ENCODE results near the gene TRAPPC14.
A peak's percentile ranks its signal among the peaks of the same experiment; 100 is the strongest.
"Not testable (repeated sequence)": the region's sequence is repeated elsewhere in the genome, so short reads cannot be mapped to it uniquely, and the experiment has no call there.

The TRAPPC14 gene, protein sequence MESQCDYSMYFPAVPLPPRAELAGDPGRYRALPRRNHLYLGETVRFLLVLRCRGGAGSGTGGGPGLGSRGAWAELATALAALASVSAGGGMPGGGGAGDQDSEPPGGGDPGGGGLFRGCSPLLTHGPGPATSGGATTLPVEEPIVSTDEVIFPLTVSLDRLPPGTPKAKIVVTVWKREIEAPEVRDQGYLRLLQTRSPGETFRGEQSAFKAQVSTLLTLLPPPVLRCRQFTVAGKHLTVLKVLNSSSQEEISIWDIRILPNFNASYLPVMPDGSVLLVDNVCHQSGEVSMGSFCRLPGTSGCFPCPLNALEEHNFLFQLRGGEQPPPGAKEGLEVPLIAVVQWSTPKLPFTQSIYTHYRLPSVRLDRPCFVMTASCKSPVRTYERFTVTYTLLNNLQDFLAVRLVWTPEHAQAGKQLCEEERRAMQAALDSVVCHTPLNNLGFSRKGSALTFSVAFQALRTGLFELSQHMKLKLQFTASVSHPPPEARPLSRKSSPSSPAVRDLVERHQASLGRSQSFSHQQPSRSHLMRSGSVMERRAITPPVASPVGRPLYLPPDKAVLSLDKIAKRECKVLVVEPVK

DNA sequence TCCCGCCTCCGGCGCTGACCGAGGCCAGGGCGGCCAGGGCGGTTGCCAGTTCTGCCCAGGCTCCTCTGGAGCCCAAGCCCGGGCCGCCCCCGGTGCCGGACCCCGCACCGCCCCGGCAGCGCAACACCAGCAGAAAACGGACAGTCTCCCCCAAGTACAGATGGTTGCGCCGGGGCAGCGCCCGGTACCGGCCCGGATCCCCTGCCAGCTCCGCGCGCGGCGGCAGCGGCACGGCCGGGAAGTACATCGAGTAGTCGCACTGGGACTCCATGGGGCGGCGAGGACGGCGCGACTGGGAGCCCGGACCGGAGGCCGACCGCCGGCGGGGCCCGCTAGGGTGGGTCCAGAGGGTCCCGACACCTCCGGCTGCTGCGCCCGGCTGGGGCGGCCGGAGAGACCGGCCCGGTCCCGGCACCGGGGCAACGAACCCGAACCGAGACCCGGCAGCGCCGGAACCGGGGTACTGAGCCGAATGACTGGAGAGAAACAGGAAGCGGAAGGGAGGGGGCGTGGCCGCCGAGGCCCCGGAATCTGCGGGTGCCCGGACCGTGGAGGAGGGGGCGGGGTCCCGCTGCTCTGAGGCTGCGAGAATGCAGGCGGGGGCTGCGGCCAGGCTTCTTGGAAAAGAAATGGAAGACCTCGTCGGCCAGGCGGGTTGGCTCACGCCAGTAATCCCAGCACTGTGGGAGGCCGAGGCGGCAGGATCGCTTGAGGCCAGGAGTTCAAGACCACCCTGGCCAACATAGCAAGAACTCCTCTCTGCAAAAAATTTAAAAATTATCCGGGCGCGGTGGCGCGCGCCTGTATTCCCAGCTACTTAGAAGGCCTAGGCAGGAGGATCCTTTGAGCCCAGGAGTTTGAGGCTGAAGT, at the start of gene TRAPPC14:
TSS of gene TRAPPC14 (minus strand) at position 495 of the 870 bp plus-strand sequence. CDS start at position 271, 224 bp downstream.
- DNase-seq (ENCODE audit: low read depth): peak; percentile 89

DNA sequence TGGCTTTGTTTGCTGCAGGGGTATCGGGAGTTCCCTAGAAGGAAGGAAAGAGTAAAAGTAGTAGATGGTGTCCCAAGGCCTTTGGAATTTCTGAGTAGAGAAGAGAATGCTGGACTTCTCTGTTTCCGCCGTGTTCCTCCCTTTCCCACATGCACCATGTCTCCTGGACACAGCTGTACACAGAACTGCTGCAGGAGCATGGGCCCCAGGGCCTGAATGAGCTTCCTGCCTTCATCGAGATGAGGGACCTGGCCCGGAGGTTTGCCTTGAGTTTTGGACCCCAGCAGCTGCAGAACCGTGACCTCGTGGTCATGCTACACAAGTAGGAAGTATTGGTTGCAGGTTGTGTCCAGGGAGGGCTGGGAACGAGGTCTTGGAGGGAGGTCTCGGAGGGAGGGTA, 45.9 kb upstream of the TRAPPC14 start:
- no peak for DNase-seq (ENCODE audit: low read depth)

DNA sequence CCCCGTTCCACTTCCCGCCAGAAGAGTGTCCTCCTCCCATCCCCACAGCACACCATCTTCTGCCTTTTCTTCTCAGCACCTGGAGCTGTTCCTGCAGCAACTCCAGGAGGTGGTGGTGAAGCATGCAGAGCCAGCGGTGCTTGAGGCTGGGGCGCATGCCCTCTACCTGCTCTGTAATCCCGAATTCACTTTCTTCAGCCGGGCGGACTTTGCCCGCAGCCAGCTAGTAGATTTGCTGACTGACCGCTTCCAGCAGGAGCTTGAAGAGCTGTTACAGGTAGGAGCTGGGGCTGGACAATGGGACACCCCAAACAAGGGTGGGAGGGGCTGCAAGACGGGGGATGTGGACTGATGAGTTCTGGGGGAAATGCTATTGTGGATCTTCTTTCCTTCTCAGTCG, 42.2 kb upstream of the TRAPPC14 start:
- no peak for DNase-seq (ENCODE audit: low read depth)

DNA sequence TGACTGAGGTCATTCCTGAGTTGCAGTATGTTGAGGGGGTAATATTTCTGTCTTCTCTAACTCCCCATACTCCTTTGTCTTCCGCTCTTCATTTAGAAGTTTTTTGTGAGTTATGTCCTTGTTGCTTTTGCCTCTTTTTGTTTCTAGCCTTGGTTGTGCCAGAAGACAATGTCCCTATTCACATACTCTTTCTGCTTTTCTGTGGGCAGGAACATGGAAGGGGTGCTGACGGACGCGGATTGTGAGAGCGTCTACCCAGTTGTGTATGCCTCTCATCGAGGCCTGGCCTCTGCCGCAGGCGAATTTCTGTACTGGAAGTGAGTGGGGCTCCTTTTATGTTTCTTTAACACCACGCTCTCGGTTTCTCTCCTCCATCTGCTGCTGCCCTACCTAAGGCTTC, 39.7 kb upstream of the TRAPPC14 start:
- no peak for DNase-seq (ENCODE audit: low read depth)

DNA sequence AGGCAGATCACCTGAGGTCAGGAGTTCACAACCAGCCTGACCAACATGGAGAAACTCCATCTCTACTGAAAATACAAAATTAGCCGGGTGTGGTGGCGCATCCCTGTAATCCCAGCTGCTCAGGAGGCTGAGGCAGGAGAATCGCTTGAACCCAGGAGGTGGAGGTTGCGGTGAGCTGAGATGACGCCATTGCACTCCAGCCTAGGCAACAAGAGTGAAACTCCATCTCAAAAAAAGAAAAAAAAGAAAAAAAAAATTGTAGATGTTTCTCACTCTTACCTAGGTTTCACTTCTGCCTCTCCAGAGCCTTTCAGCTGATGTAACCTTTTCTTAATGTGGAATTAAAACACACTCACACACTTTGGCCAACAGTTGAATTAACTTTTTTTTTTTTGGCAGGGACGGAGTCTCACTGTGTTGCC, 37.4 kb upstream of the TRAPPC14 start:
- DNase-seq (ENCODE audit: low read depth): not testable (repeated sequence)

DNA sequence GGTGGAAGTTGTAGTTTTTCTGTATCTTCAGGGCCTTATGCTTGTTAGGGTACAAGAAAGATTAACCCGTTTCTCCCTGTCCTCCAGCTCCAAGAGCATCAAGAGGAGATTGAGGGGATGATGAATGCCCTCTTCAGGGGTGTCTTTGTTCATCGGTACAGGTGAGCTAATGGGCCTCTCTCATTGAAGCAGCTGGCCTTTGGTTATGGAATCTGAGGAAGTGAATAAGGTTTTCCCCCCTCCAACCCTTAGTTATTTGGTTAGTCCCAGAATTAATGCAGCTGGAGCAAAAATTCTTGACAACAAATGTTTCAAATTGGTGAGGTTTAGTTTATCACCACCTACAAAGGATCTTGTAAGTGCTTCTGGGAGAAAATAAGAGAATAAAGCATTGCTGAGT, 36.7 kb upstream of the TRAPPC14 start:
- DNase-seq (ENCODE audit: low read depth): no peak

DNA sequence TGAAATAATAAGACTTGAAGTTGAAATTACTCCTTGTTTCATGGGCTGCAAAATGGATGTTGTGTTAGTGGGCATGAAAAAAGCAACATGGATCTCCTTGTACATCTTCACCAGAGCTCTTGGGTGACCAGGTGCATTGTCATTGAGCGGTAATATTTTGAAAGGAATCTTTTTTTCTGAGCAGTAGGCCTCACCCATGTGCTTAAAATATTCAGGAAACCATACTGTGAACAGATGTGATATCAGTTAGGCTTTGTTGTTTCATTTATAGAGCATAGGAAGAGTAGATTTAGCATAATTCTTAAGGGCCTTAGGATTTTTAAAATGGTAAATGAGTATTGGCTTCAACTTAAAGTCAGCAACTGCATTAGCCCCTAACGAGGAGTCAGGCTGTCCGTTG, 34.4 kb upstream of the TRAPPC14 start:
- DNase-seq (ENCODE audit: low read depth): no peak

DNA sequence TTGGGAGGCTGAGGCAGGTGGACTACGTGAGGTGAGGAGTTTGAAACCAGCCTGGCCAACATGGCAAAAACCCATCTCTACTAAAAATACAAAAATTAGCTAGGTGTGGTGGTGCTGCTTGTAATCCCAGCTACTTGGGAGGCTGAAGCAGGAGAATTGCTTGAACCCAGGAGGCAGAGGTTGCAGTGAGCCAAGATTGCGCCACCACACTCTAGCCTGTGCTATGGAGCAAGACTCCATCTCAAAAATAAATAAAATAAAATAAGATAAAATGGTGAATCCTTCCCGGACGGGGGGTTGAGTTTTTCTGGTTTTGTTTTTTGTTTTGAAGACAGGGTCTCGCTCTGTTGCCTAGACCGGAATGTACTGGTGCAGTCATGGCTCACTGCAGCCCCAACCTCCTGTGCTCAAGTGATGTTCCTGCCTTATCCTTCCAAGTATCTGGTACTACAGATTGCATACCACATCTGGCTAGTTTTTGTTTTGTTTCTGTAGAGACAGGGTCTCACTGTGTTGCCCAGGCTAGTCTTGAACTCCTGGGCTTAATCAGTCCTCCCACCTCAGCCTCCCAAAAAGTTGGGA, 33.8 kb upstream of the TRAPPC14 start:
- not testable (repeated sequence) for DNase-seq (ENCODE audit: low read depth)

DNA sequence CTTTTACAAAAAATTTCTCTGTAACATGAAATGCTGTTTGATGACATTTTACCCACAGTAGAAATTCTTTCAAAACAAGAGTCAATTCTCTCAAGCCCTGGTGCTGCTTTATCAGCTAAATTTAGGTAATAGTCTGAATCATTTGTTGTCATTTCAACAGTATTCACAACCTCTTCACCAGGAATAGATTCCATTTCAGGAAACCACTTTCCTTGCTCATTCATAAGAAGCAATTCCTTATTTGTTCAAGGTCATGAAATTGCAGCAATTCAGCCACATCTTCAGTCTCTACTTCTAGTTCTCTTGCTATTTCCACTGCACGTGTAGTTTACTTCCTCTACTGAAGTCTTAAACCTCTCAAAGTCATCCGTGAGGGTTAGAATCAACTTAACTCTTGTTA, 33.3 kb upstream of the TRAPPC14 start:
- no peak for DNase-seq (ENCODE audit: low read depth)

DNA sequence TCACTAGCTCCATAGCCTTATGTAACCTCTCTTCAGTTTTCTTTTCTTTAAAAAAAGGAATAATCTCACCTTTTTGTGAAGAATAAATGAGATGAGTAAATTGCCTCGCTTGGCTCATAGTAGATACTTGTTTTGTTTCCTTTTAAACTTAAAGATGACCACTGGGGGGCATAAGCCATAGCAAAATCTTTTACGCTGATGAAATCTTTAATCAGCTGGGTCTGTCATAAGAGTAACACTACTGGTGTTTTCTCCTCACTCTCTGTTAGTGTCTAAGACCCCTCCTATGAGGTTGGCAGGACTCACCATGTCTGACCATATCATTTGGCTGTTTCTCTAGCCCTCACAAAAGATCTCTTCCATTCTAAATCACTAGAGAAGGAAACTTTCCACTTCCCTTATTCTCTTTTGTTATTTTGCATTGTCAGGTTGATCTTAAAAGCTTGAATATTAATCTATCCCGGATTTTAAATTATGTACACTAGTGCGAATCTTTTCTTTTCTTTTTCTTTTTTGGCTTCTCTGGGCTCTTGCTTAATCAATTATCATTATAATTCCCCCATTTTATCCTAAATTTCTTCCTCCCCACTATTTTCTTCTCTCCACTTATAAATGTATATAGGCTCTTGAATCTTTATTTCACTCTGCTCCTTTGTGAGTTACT, 31.7 kb upstream of the TRAPPC14 start:
- no peak for DNase-seq (ENCODE audit: low read depth)

DNA sequence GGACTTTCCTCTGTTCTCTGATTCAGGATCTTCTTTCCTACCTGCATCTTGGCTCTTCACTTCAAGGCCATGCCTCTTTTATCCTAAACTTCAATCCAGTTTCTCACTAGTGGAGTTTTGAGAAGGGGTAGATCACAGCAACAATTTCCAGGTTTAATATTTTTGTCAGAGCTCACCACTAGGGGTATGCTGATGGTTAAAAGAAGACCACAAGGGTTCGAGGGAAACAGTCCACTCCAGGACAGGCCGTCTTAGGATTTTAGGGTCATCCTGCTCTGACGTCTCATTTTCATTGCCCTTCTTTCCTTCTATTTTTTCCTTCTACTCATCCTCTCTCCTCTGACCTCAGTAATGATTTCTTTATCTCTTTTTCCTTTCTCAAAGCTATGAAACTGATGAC, 30.5 kb upstream of the TRAPPC14 start:
- no peak for DNase-seq (ENCODE audit: low read depth)

DNA sequence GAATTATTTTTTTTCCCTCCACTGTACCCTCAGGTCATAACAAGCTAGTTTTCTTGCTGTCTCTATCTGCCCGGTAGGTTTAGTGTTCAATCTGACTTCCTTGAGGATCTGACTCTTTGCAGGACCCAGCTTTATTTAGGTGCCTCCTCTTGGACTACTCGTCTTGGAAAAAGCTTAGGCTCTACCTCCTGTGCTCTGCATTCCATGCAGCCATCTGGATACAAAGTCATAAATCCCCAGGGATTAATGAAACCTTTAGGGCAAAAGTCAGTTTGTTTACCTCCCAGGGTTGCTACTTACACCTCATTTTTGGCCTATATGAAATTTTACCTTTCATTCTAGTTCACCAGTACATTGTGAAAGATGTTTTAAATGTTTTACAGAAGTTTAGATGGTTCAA, 27.2 kb upstream of the TRAPPC14 start:
- DNase-seq (ENCODE audit: low read depth): no peak

DNA sequence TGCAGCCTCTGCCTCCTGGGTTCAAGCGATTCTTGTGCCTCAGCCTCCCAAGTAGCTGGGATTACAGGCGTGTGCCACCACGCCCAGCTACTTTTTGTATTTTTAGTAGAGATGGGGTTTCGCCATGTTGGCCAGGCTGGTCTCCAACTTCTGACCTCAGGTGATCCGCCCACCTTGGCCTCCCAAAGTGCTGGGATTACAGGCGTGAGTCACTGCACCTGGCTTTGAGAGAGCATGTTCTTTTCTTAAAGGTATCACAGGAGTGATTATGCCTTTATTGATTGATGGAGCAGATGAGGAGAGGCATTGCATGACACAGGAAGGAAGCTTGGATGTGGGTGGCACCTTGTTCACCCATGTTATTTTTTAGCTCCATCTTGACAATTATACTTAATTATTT, 24.6 kb upstream of the TRAPPC14 start:
- DNase-seq (ENCODE audit: low read depth): not testable (repeated sequence)

DNA sequence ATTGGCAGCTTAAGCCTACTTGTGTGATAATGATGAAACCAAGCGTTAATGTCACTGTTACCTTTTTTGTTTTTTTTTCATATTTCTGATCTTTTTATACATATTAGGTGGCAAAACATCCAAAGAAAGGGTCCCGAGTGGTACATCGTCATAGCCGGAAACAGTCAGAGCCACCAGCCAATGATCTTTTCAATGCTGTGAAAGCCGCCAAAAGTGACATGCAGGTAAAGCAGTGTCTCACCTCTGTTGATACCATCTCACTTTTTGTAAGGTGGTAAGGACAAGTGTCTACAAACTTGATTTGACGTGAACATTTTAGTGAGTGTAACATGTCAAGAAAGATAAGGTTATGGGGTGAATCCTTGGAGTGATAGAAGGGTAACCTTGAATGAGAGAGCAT, 24.1 kb upstream of the TRAPPC14 start:
- not testable (repeated sequence) for DNase-seq (ENCODE audit: low read depth)

DNA sequence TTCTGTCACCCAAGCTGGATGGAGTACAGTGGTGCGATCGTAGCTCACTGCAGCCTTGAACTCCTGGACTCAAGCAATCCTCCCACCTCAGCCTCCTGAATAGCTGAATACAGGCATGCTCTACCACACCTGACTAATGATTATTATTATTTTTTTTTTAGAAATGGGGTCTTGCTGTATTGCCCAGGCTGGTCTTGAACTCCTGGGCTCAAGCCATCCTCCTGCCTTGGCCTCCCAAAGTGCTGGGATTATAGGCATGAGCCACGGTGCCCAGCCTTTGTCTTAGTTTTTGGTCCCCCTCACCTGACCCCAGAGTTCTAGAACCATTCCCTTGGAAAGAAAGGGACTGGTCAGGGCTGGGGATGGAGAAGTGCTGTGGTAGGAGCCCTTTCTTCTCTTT, 21.6 kb upstream of the TRAPPC14 start:
- DNase-seq (ENCODE audit: low read depth): not testable (repeated sequence)

DNA sequence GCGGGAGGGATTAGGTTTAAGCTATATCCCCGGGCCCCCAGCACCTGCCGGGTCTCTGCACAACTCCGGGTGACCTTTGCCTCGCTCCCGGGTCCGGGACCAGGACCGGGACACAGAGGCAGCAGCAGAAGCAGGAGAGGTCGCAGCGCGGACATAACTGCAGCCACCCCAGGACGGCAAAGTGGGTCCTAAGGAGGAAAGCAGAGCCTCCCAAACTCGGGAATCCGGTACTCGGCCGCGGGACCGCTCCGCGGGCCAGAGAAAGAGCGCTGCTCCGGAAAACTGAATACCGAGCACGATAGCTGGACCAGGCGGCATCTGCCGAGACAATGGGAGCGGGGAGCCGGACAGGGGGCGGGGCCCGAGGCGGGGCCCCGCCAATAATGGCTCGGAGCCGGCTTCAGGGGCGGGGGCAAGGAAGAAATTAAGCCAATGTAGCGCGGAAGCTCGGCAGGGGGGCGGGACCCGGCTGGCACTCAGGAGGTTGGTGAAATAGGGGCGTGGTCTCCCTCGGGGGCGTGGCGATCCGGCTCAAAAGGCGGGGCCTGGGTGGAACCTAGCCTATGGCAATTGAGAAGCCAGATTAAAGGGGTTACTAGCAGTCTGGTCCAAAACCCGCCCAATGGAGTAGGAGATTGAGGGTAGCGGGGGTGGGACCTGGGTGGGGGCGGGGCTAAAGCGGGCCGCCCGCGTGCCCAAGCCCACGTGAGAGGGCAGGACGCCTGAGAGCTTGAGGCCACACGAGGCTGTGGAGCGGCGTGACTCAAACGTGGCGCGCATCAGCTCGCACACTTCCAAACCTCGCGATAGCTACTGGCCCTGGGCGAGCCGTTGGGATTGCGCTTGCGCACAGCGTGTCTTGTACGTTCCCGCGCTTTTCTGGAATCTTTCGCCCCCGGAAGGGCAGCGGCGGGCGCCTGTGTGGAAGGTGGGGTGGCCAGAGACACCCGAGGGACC, 18.8 kb upstream of the TRAPPC14 start, which contains the start of the genes GPC2 and STAG3:
TSS of gene GPC2 (minus strand) at position 337 of the 957 bp plus-strand sequence. CDS start at position 155, 182 bp downstream.
TSS of gene STAG3 (plus strand) at position 874 of the 957 bp plus-strand sequence. CDS start 2,639 bp downstream, outside the sequence.
- peak; percentile 98 for DNase-seq (ENCODE audit: low read depth)

DNA sequence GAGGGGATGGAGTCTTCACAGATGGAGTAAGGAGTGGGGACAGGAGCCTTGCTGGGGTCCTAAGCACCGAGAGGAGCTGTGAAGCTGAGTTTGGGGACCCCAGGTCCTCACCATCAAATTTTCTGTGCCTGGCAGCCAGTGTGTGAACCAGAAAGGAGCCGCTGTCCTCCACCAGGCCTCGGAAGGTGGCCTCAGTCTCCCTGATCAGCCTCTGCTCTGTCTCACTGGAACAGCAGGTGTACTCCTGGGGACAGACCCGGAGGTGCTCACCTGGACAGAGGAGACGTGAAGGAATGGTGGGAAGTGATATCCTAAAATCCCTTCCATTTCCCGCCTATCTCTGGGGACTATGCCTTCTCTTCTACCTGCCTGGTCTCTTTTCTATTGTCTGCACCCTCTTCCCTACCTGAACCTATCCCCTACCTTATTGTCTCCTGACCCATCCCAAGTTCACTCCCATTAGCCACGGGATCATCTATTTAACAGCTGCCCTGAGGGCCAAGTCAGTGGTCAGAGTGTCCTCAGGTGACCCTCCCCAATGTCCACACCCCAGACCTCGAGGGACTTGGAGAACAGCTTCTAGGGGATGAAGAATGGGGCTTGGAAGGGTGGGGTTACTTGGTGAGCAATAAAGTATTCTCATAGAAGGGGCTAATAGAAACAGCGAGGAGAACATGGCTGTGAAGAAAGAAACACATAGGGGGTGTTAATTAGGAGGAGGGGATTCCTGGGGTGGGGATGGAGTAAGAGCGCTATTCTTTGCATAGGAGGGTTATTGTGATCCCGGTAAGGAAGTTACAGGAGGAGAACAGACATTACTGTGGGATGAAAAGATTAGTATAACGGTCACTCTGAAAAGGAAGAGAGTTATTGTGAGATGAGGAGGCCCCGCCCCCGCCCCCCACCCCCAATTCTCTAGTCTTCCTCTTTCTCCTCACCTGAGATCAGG, 17.8 kb upstream of the TRAPPC14 start:
- no peak for DNase-seq (ENCODE audit: low read depth)

DNA sequence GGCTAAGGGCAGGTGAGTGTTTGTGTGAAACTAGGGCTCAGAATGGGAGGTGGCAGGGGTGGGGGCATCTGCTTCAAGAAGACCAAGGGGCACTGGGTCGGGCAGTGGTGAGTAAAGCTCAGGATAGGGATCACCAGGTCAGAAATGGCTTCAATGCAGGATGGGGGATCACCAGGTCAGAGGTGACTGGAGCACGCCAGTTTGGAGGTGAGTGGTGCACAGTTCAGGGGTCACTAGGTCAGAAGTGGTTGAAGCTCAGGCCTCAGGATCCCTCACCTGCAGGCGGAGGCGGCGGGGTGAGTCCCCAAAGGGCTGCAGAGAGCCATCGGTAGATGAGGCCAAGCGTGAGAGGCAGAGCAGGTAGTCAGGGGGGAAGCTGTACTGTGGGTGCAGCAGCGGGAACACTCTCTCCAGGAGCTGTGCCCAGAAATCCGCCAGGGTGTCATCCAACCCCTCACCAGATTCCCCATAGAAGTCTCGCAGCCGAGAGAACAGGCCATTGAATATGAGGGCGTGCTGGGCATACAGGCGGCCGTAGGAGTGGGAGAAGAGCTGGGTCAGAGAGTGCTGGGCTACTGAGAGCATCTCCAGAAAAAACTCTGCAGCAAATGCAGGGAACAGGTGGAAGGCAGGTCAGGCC, 16.9 kb upstream of the TRAPPC14 start:
- DNase-seq (ENCODE audit: low read depth): no peak

DNA sequence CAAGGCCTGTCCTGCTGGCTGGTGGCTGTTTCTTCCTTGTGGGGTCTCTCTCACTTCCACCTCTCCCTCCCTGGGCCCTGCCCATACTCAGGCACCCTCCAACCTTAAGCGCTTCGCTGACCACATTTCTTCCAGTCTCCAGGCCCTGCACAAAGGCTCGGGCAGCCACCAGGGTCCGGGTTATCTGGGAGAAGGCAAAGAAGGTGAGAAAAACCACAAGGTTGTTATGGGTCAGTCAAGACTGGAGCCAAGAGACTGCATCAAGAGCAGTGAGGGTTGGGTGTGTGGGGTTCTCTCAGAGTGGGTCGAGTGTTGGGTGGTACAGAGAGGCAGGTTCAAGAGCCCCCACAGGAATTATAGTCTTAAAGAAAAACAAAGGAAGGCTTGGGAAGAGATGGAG, 16.1 kb upstream of the TRAPPC14 start:
- DNase-seq (ENCODE audit: low read depth): no peak

Measured in activated T-cell treated with anti-CD3 and anti-CD28 coated beads for 48 hours (primary cell).